Measurements from ENCODE around the gene RNF212B. TPM values are rescaled to one million over a fixed set of nuclear protein-coding genes. Genes with fewer than 3 reads are reported as not detected.

The RNF212B gene
- total and polyA plus RNA-seq, 8 donors: 0.40 to 1.1 (median 1.1) TPM; not detected in 5

GRCh38 chr14:23320584-23321571 is 83.1 kb downstream of the RNF212B start, which contains the start of gene PABPN1:
PABPN1 (plus strand) TSS chr14:23321457; CDS start chr14:23321470, 13 bp downstream.
- Histone ChIP-seq H3K36me3 (peaks cover 27 to 41% (median 36%) of the 10 kb centered on the region in 4 donors), H3K4me3 (peak within 1 kb of the TSS; percentile 90 to 96 (median 92)), H3K9me3 (no peaks in the 10 kb centered on the region), H3K27ac (peak within 1 kb of the TSS; percentile 96 to 100 (median 98)), H3K27me3 (no peaks in the 10 kb centered on the region), H3K4me1 (peaks cover 19 to 36% (median 29%) of the 10 kb centered on the region in 4 donors)
- DNase-seq: peak; percentile 100
- intact Hi-C loops (cut with DNase I; ENCODE audit: low total_unique reads): loop anchor here (10.0 kb wide), 2 partner anchors 144 to 244 kb away; partner anchors contain the start of genes AP1G2 and NGDN
- 3 to 12% (median 5%) methylated on average over 24 to 63 of the region's 63 CpGs for WGBS, 5 donors
- TF ChIP-seq CTCF (IDR thresholded peaks at IDR 0.05) (no peak), POLR2AphosphoS5 (IDR thresholded peaks at IDR 0.05) (peak; percentile 45 to 92 (median 63)), POLR2A (IDR thresholded peaks at IDR 0.05) (peak in 1 of 4 donors; percentile 0)

GRCh38 chr14:23321572-23322547 is 84.1 kb downstream of the RNF212B start:
- H3K4me1 ChIP-seq: peaks cover 19 to 36% (median 29%) of the 10 kb centered on the region in 4 donors
- intact Hi-C loops (cut with DNase I; ENCODE audit: low total_unique reads): loop anchor here (10.0 kb wide), 2 partner anchors 143 to 243 kb away; partner anchors contain the start of genes AP1G2 and NGDN
- H3K4me3 ChIP-seq: peak overlapping the region; percentile 90 to 96 (median 92)
- TF ChIP-seq POLR2AphosphoS5 (IDR thresholded peaks at IDR 0.05): peak in 1 of 3 donors; percentile 4
- no peak for TF ChIP-seq CTCF (IDR thresholded peaks at IDR 0.05)
- WGBS, 5 donors: 0 to 1% (median 1%) methylated on average over 31 to 64 of the region's 64 CpGs
- H3K36me3 ChIP-seq: peaks cover 27 to 45% (median 42%) of the 10 kb centered on the region in 4 donors
- H3K9me3 ChIP-seq: no peaks in the 10 kb centered on the region
- peak; percentile 52 to 66 for DNase-seq
- peak overlapping the region; percentile 96 to 100 (median 98) for H3K27ac ChIP-seq
- no peaks in the 10 kb centered on the region for H3K27me3 ChIP-seq

Small RNAs within 50 kb of the gene (small RNA-seq; reads per million reads assigned to genes)
- 0 reads per million in 4 donors for gene AL049829.1
- 0 reads per million in 4 donors for gene RNU6-1046P

Other genes starting within 250 kb of the RNF212B start
- 10 to 100 TPM in 3 of 5 donors, 1 to 10 TPM in 1, not detected in 1; 5.0 to 29.1 (median 20.6) TPM for gene C14orf93, start 227.8 kb upstream of the RNF212B start, total RNA-seq
- gene C14orf93, start 227.8 kb upstream of the RNF212B start, polyA plus RNA-seq: 1 to 10 TPM; 6.8 to 8.6 (median 7.2) TPM
- gene PSMB5, start 203.0 kb upstream of the RNF212B start, total RNA-seq: 100 to 1,000 TPM in 1 of 5 donors, 10 to 100 TPM in 4; 34.4 to 139 (median 54.6) TPM
- gene PSMB5, start 203.0 kb upstream of the RNF212B start, polyA plus RNA-seq: 100 to 1,000 TPM in 1 of 3 donors, 10 to 100 TPM in 2; 96.4 to 147 (median 98.6) TPM
- not detected for gene PSMB11, start 195.7 kb upstream of the RNF212B start, total RNA-seq
- not detected for gene PSMB11, start 195.7 kb upstream of the RNF212B start, polyA plus RNA-seq
- 10 to 100 TPM in 1 of 5 donors, 1 to 10 TPM in 3, not detected in 1; 1.2 to 14.3 (median 4.8) TPM for gene CDH24, start 180.4 kb upstream of the RNF212B start, total RNA-seq
- gene CDH24, start 180.4 kb upstream of the RNF212B start, polyA plus RNA-seq: 1 to 10 TPM; 2.3 to 4.0 (median 3.2) TPM
- 100 to 1,000 TPM; 114 to 232 (median 123) TPM for gene ACIN1, start 142.8 kb upstream of the RNF212B start, total RNA-seq
- gene ACIN1, start 142.8 kb upstream of the RNF212B start, polyA plus RNA-seq: 10 to 100 TPM; 37.1 to 86.4 (median 52.7) TPM
- 10 to 100 TPM in 2 of 5 donors, 1 to 10 TPM in 2, not detected in 1; 1.8 to 25.2 (median 14.0) TPM for gene C14orf119, start 142.4 kb upstream of the RNF212B start, total RNA-seq
- gene C14orf119, start 142.4 kb upstream of the RNF212B start, polyA plus RNA-seq: 10 to 100 TPM; 27.4 to 51.8 (median 49.8) TPM
- not detected for gene CIROP, start 132.9 kb upstream of the RNF212B start, total RNA-seq
- gene CIROP, start 132.9 kb upstream of the RNF212B start, polyA plus RNA-seq: not detected
- not detected for gene CEBPE, start 118.7 kb upstream of the RNF212B start, total RNA-seq
- gene CEBPE, start 118.7 kb upstream of the RNF212B start, polyA plus RNA-seq: under 1 TPM in 1 of 3 donors, not detected in 2; 0.37 TPM
- 100 to 1,000 TPM in 1 of 5 donors, 10 to 100 TPM in 3, 1 to 10 TPM in 1; 1.2 to 102 (median 43.7) TPM for gene SLC7A8, start 54.3 kb upstream of the RNF212B start, total RNA-seq
- gene SLC7A8, start 54.3 kb upstream of the RNF212B start, polyA plus RNA-seq: 10 to 100 TPM; 22.1 to 33.9 (median 22.4) TPM
- gene HOMEZ, start 48.2 kb downstream of the RNF212B start, total RNA-seq: 100 to 1,000 TPM in 1 of 5 donors, 10 to 100 TPM in 1, 1 to 10 TPM in 3; 5.1 to 103 (median 8.3) TPM
- gene HOMEZ, start 48.2 kb downstream of the RNF212B start, polyA plus RNA-seq: 1 to 10 TPM; 5.8 to 9.6 (median 7.0) TPM
- 10 to 100 TPM in 1 of 5 donors, 1 to 10 TPM in 4; 1.7 to 17.0 (median 6.8) TPM for gene PPP1R3E, start 64.9 kb downstream of the RNF212B start, total RNA-seq
- gene PPP1R3E, start 64.9 kb downstream of the RNF212B start, polyA plus RNA-seq: 10 to 100 TPM; 13.5 to 17.6 (median 16.4) TPM
- 10 to 100 TPM; 14.0 to 47.5 (median 39.8) TPM for gene BCL2L2, start 68.9 kb downstream of the RNF212B start, total RNA-seq
- gene BCL2L2, start 68.9 kb downstream of the RNF212B start, polyA plus RNA-seq: 10 to 100 TPM; 28.1 to 84.1 (median 48.4) TPM
- gene PABPN1, start 83.5 kb downstream of the RNF212B start, total RNA-seq: 100 to 1,000 TPM in 2 of 5 donors, 10 to 100 TPM in 3; 24.5 to 152 (median 70.5) TPM
- gene PABPN1, start 83.5 kb downstream of the RNF212B start, polyA plus RNA-seq: 100 to 1,000 TPM; 131 to 190 (median 147) TPM
- gene SLC22A17, start 115.0 kb downstream of the RNF212B start, total RNA-seq: 10 to 100 TPM; 14.1 to 33.3 (median 22.3) TPM
- 10 to 100 TPM in 2 of 3 donors, 1 to 10 TPM in 1; 7.0 to 18.3 (median 12.5) TPM for gene SLC22A17, start 115.0 kb downstream of the RNF212B start, polyA plus RNA-seq
- gene EFS, start 127.2 kb downstream of the RNF212B start, total RNA-seq: 1 to 10 TPM; 3.1 to 9.6 (median 5.5) TPM
- 10 to 100 TPM in 1 of 3 donors, 1 to 10 TPM in 2; 3.4 to 20.6 (median 6.8) TPM for gene EFS, start 127.2 kb downstream of the RNF212B start, polyA plus RNA-seq
- gene IL25, start 134.9 kb downstream of the RNF212B start, total RNA-seq: not detected
- not detected for gene IL25, start 134.9 kb downstream of the RNF212B start, polyA plus RNA-seq
- 1 to 10 TPM in 1 of 5 donors, not detected in 4; 1.3 TPM for gene CMTM5, start 139.1 kb downstream of the RNF212B start, total RNA-seq
- 1 to 10 TPM in 1 of 3 donors, under 1 TPM in 2; 0.61 to 1.3 (median 0.87) TPM for gene CMTM5, start 139.1 kb downstream of the RNF212B start, polyA plus RNA-seq
- under 1 TPM in 1 of 5 donors, not detected in 4; 0.37 TPM for gene MYH6, start 170.3 kb downstream of the RNF212B start, total RNA-seq
- gene MYH6, start 170.3 kb downstream of the RNF212B start, polyA plus RNA-seq: 1 to 10 TPM in 2 of 3 donors, under 1 TPM in 1; 0.50 to 3.2 (median 1.4) TPM
- under 1 TPM in 1 of 5 donors, not detected in 4; 0.73 TPM for gene MYH7, start 197.7 kb downstream of the RNF212B start, total RNA-seq
- 1 to 10 TPM in 2 of 3 donors, under 1 TPM in 1; 0.23 to 4.9 (median 4.0) TPM for gene MYH7, start 197.7 kb downstream of the RNF212B start, polyA plus RNA-seq
- gene NGDN, start 231.8 kb downstream of the RNF212B start, total RNA-seq: 10 to 100 TPM in 4 of 5 donors, 1 to 10 TPM in 1; 3.5 to 72.7 (median 20.3) TPM
- 10 to 100 TPM; 27.6 to 38.5 (median 35.7) TPM for gene NGDN, start 231.8 kb downstream of the RNF212B start, polyA plus RNA-seq